GM23338 (cell line): ENCODE measurements around the gene CLK1. TPM values are rescaled to one million over a fixed set of nuclear protein-coding genes. Genes with fewer than 3 reads are reported as not detected.
"Not testable (repeated sequence)": the region's sequence is repeated elsewhere in the genome, so short reads cannot be mapped to it uniquely, and the experiment has no call there.

Experiments
- ATAC-seq: fragments of 200-7000 bp; cut with Tn5 transposase; 3 replicates; pipeline ENCODE4 v1.9.1; 2020
- DNase-seq: peaks from one replicate; pipeline ENCODE4 v3.0.0-alpha.2; 2015; ENCODE audit warnings: low spot score
- H2AFZ ChIP-seq: fragments of 200-600 bp; sonication (generic); 2 replicates; pipeline ENCODE4 v1.8.0; 2016; ENCODE audit warnings: antibody characterized with exemption, mild to moderate bottlenecking, moderate library complexity
- H3F3A ChIP-seq: fragments of 200-600 bp; sonication (generic); replicated peaks from 2 replicates; pipeline ENCODE4 v1.8.0; 2017; ENCODE audit warnings: antibody characterized with exemption, mixed run types, low read depth
- H3K27ac ChIP-seq: fragments of 200-600 bp; sonication (generic); 2 replicates; pipeline ENCODE4 v1.6.1; 2016; ENCODE audit warnings: low read depth
- H3K27me3 ChIP-seq: fragments of 200-600 bp; sonication (generic); 2 replicates; pipeline ENCODE4 v1.8.0; 2016; ENCODE audit warnings: mild to moderate bottlenecking, mixed run types, moderate library complexity; ENCODE audit not compliant: insufficient read depth
- H3K36me3 ChIP-seq: fragments of 200-600 bp; sonication (generic); 2 replicates; pipeline ENCODE4 v1.8.0; 2016; ENCODE audit warnings: mild to moderate bottlenecking; ENCODE audit not compliant: insufficient read depth
- H3K4me1 ChIP-seq: fragments of 200-600 bp; sonication (generic); 2 replicates; pipeline ENCODE4 v1.8.0; 2016; ENCODE audit warnings: mild to moderate bottlenecking, moderate library complexity; ENCODE audit not compliant: insufficient read depth
- H3K4me2 ChIP-seq: fragments of 200-600 bp; sonication (generic); 2 replicates; pipeline ENCODE4 v1.7.1; 2017; ENCODE audit warnings: mixed run types
- H3K4me3 ChIP-seq: fragments of 200-600 bp; sonication (generic); 2 replicates; pipeline ENCODE4 v1.6.1; 2016; ENCODE audit warnings: mixed run types
- H3K79me2 ChIP-seq: fragments of 200-600 bp; sonication (generic); replicated peaks from 2 replicates; pipeline ENCODE4 v1.8.0; 2017; ENCODE audit warnings: mild to moderate bottlenecking; ENCODE audit not compliant: insufficient read depth
- H3K9me2 ChIP-seq: fragments of 200-600 bp; sonication (generic); 2 replicates; pipeline ENCODE4 v1.8.0; 2017; ENCODE audit not compliant: insufficient read depth
- H4K20me1 ChIP-seq: fragments of 200-600 bp; sonication (generic); replicated peaks from 2 replicates; pipeline ENCODE4 v1.8.0; 2017; ENCODE audit warnings: mild to moderate bottlenecking; ENCODE audit not compliant: insufficient read depth
- H3K27ac Mint-ChIP-seq: 2 replicates; pipeline ENCODE4 v1.8.0; 2020; ENCODE audit warnings: inconsistent platforms, mild to moderate bottlenecking, moderate library complexity, mixed read lengths
- H3K27me3 Mint-ChIP-seq: 3 replicates; pipeline ENCODE4 v1.8.0; 2022; ENCODE audit warnings: low read depth, mild to moderate bottlenecking, moderate library complexity, mixed read lengths, inconsistent platforms; ENCODE audit not compliant: insufficient read depth, poor library complexity
- H3K36me3 Mint-ChIP-seq: 3 replicates; pipeline ENCODE4 v1.8.0; 2021; ENCODE audit warnings: low read depth, mild to moderate bottlenecking, inconsistent platforms, moderate library complexity, mixed read lengths
- H3K4me1 Mint-ChIP-seq: 3 replicates; pipeline ENCODE4 v1.8.0; 2020; ENCODE audit warnings: mild to moderate bottlenecking, inconsistent platforms, mixed read lengths
- H3K4me3 Mint-ChIP-seq: 3 replicates; pipeline ENCODE4 v1.8.0; 2021; ENCODE audit warnings: moderate library complexity, mild to moderate bottlenecking, inconsistent platforms, mixed read lengths
- H3K9me3 Mint-ChIP-seq: 3 replicates; pipeline ENCODE4 v1.8.0; 2020; ENCODE audit warnings: moderate library complexity, mild to moderate bottlenecking, inconsistent platforms, mixed read lengths
- CREB1 ChIP-seq: fragments of 250-450 bp; sonication (Bioruptor Pico); IDR thresholded peaks from 2 replicates; pipeline ENCODE4 v1.5.0; 2020; ENCODE audit warnings: low read depth, mild to moderate bottlenecking, moderate library complexity
- CTCF ChIP-seq, 2 experiments: fragments of 200-600 bp in 1 of 2; sonication (generic) in 1 of 2; conservative IDR thresholded peaks; 2 replicates each; pipeline versions ENCODE4 v1.5.1 to v1.6.1; 2016 to 2017; ENCODE audit warnings: antibody characterized with exemption in 2 of 2, low read depth in 2 of 2, mild to moderate bottlenecking in 2 of 2, moderate library complexity in 1 of 2
- EZH2phosphoT487 ChIP-seq: fragments of 200-600 bp; sonication (generic); IDR thresholded peaks from one replicate; pipeline ENCODE4 v1.8.1; 2018; ENCODE audit warnings: antibody characterized with exemption; ENCODE audit not compliant: unreplicated experiment
- JUNB ChIP-seq: IDR thresholded peaks from one replicate; pipeline ENCODE4 v1.6.1; 2016; ENCODE audit warnings: antibody characterized with exemption; ENCODE audit not compliant: unreplicated experiment
- POLR2AphosphoS5 ChIP-seq: IDR thresholded peaks from 2 replicates; pipeline ENCODE4 v1.6.1; 2016; ENCODE audit warnings: antibody characterized with exemption, low read depth
- REST ChIP-seq: IDR thresholded peaks from one replicate; pipeline ENCODE4 v1.6.1; 2018; ENCODE audit warnings: antibody characterized with exemption; ENCODE audit not compliant: unreplicated experiment
- ZNF114 ChIP-seq: fragments of 250-450 bp; sonication (Bioruptor Pico); IDR thresholded peaks from 2 replicates; pipeline ENCODE4 v1.5.0; 2020; ENCODE audit warnings: mild to moderate bottlenecking, moderate library complexity
- ZNF331 ChIP-seq: fragments of 250-450 bp; sonication (Bioruptor Pico); IDR thresholded peaks from 2 replicates; pipeline ENCODE4 v1.5.0; 2020; ENCODE audit warnings: low read depth, mild to moderate bottlenecking, moderate library complexity
- ZNF462 ChIP-seq: fragments of 250-450 bp; sonication (Bioruptor Pico); IDR thresholded peaks from 2 replicates; pipeline ENCODE4 v1.5.0; 2020; ENCODE audit warnings: mild to moderate bottlenecking, moderate library complexity
- polyA plus RNA-seq: library from polyadenylated mRNA; unstranded; fragments of >200 nt; fragmentation: Nextera tagmentation; extraction: Ambion mirVana; gene quantifications from 2 replicates; pipeline ENCODE4 v1.2.1, GENCODE V29; 2016
- total RNA-seq: library from RNA; depleted of rRNA; stranded (reverse); fragments of >200 nt; shearing (Covaris generic); gene quantifications from 2 replicates; pipeline ENCODE4 v1.2.3, GENCODE V29; 2014

CLK1 gene
- total and polyA plus RNA-seq, 2 experiments from 2014 or later: 26.7 to 36.0 TPM

- not testable (repeated sequence) for H4K20me1 ChIP-seq, ATAC-seq, H2AFZ ChIP-seq, H3K4me3 ChIP-seq, DNase-seq, H3K27me3 ChIP-seq, H3K27ac Mint-ChIP-seq, H3K9me2 ChIP-seq, H3K9me3 Mint-ChIP-seq, H3K4me1 Mint-ChIP-seq, H3K4me3 Mint-ChIP-seq, H3K4me1 ChIP-seq, H3K27me3 Mint-ChIP-seq, H3K27ac ChIP-seq, H3K79me2 ChIP-seq, H3F3A ChIP-seq, H3K4me2 ChIP-seq
- peaks cover 62% of the 10 kb centered on the region for H3K36me3 Mint-ChIP-seq
- H3K36me3 ChIP-seq: peaks cover 24% of the 10 kb centered on the region; the same call in 1 of the 2 replicates
Measured at GRCh38 chr2:200881715-200882249, 17.3 kb upstream of the CLK1 start.

GRCh38 chr2:200878289-200878880, 13.9 kb upstream of the CLK1 start:
- Mint-ChIP-seq H3K9me3 (no peaks in the 10 kb centered on the region), H3K27me3 (no peaks in the 10 kb centered on the region), H3K27ac (no peak overlapping the region), H3K36me3 (peaks cover 67% of the 10 kb centered on the region), H3K4me1 (no peaks in the 10 kb centered on the region), H3K4me3 (no peak overlapping the region)
- no peaks in the 10 kb centered on the region; the same call in 1 of the 2 replicates for H4K20me1 ChIP-seq
- no peak overlapping the region for H2AFZ ChIP-seq
- H3K36me3 ChIP-seq: peaks cover 19% of the 10 kb centered on the region
- no peaks in the 10 kb centered on the region for H3F3A ChIP-seq
- DNase-seq: no peak
- no peak overlapping the region for H3K4me3 ChIP-seq
- H3K4me2 ChIP-seq: no peak overlapping the region
- H3K4me1 ChIP-seq: no peaks in the 10 kb centered on the region
- no peak for ATAC-seq
- no peaks in the 10 kb centered on the region for H3K9me2 ChIP-seq
- H3K27me3 ChIP-seq: no peaks in the 10 kb centered on the region
- H3K27ac ChIP-seq: no peak overlapping the region
- TF ChIP-seq REST (no peak), ZNF462 (CRISPR knock-in tag) (no peak), ZNF331 (CRISPR knock-in tag) (no peak), POLR2AphosphoS5 (no peak), EZH2phosphoT487 (no peak), ZNF114 (no peak), JUNB (no peak), CTCF (conservative IDR thresholded peaks at IDR 0.05; ENCODE audit: low read depth in 2 of 2) (no peak), CREB1 (CRISPR knock-in tag) (no peak)
- H3K79me2 ChIP-seq: no peaks in the 10 kb centered on the region
